ENCODE results near the gene ZNF574.

DNA sequence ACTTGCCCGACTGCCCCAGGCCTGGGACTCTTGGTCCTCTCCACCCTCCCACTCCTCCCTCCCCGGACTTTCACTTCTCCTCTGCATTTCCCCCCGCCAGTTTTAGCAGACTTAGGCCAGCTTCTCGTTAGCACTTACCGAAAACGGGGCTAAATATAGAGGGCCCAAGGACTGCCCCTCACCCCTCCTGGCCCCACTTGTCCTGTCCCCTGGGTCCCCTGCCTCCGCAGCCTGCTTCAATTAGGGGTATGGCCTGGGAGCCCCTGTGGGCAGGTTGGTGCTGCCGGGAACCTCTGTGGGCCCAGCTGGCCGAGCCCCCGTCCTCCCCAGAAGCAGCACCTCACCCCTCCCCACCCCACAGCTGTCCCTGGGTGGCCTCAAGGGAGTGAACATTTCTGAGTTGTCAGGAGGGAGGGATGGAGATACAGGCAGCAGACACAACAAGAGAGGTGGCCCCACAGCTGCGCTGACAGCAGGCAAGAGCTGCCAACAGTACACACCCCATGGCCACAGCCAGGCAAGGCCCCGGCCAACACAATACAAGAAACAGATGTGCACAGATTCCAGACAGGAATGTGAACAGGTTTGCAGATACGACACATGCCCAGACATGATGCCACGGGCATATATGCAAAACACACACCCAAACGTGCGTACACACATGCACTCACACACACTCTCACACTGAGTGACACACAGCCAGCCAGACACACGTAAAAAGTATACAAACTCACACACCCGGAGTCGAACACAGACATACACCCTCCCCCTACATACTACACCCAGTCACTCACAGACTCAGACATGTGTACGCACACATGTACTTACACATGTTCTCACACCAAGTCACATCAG is 53.7 kb downstream of the ZNF574 start:
- TF ChIP-seq, protein P1, sequence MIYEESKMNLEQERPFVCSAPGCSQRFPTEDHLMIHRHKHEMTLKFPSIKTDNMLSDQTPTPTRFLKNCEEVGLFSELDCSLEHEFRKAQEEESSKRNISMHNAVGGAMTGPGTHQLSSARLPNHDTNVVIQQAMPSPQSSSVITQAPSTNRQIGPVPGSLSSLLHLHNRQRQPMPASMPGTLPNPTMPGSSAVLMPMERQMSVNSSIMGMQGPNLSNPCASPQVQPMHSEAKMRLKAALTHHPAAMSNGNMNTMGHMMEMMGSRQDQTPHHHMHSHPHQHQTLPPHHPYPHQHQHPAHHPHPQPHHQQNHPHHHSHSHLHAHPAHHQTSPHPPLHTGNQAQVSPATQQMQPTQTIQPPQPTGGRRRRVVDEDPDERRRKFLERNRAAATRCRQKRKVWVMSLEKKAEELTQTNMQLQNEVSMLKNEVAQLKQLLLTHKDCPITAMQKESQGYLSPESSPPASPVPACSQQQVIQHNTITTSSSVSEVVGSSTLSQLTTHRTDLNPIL (CRISPR knock-in tag; IDR thresholded peaks at IDR 0.05; ENCODE audit: low read depth): no peak
- TF ChIP-seq TOX (CRISPR knock-in tag; IDR thresholded peaks at IDR 0.05; ENCODE audit: borderline replicate concordance) (no peak), RARB (CRISPR knock-in tag; IDR thresholded peaks at IDR 0.05) (no peak), ZC3H10 (CRISPR knock-in tag; IDR thresholded peaks at IDR 0.05) (no peak), ZFP30 (CRISPR knock-in tag; IDR thresholded peaks at IDR 0.05) (no peak), ARNTL (CRISPR knock-in tag; IDR thresholded peaks at IDR 0.05; ENCODE audit: borderline replicate concordance, low read depth) (no peak), ESRRG (CRISPR knock-in tag; IDR thresholded peaks at IDR 0.05) (no peak), SNAI2 (CRISPR knock-in tag; IDR thresholded peaks at IDR 0.05) (no peak), ZNF565 (CRISPR knock-in tag; conservative IDR thresholded peaks at IDR 0.05; ENCODE audit: low read depth) (no peak)
- TF ChIP-seq, protein P2, sequence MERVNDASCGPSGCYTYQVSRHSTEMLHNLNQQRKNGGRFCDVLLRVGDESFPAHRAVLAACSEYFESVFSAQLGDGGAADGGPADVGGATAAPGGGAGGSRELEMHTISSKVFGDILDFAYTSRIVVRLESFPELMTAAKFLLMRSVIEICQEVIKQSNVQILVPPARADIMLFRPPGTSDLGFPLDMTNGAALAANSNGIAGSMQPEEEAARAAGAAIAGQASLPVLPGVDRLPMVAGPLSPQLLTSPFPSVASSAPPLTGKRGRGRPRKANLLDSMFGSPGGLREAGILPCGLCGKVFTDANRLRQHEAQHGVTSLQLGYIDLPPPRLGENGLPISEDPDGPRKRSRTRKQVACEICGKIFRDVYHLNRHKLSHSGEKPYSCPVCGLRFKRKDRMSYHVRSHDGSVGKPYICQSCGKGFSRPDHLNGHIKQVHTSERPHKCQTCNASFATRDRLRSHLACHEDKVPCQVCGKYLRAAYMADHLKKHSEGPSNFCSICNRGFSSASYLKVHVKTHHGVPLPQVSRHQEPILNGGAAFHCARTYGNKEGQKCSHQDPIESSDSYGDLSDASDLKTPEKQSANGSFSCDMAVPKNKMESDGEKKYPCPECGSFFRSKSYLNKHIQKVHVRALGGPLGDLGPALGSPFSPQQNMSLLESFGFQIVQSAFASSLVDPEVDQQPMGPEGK (CRISPR knock-in tag; IDR thresholded peaks at IDR 0.05; ENCODE audit: borderline replicate concordance): no peak

Measured in SK-N-SH treated with all-trans-retinoic acid at 6 μM for 48 hours (cell line).